Activated CD8-positive, alpha-beta memory T cell treated with anti-CD3 and anti-CD28 coated beads, Interleukin-2, amount 50 U/mL, for 24 hours (primary cell): Measurements from ENCODE around the gene BSG.
"Not testable (repeated sequence)": the region's sequence is repeated elsewhere in the genome, so short reads cannot be mapped to it uniquely, and the experiment has no call there.

ENCODE experiments used
- DNase-seq: peaks from one replicate; pipeline ENCODE4 v3.0.0-alpha.2; 2020; ENCODE audit errors: extremely low read depth

The BSG gene

GRCh38 chr19:572743-573518 lies 535 bp downstream of the BSG start:
- DNase-seq, result no peak

DNA sequence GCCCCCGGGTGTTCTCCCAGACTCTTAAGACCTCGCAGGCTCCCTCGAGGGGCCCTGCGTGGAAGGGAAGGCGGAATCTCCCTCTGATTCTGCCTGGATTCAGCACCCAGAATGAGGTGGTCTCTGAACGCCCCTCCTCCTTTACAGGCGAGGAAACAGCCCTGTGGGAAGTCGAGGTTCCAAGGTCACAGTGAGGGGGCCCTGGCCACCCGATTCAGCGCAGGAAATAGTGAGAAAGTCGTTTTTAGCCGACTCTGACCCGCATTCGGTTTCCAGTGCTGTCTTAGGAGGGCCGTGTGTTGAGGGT lies 1.1 kb downstream of the BSG start:
- no peak for DNase-seq

DNA sequence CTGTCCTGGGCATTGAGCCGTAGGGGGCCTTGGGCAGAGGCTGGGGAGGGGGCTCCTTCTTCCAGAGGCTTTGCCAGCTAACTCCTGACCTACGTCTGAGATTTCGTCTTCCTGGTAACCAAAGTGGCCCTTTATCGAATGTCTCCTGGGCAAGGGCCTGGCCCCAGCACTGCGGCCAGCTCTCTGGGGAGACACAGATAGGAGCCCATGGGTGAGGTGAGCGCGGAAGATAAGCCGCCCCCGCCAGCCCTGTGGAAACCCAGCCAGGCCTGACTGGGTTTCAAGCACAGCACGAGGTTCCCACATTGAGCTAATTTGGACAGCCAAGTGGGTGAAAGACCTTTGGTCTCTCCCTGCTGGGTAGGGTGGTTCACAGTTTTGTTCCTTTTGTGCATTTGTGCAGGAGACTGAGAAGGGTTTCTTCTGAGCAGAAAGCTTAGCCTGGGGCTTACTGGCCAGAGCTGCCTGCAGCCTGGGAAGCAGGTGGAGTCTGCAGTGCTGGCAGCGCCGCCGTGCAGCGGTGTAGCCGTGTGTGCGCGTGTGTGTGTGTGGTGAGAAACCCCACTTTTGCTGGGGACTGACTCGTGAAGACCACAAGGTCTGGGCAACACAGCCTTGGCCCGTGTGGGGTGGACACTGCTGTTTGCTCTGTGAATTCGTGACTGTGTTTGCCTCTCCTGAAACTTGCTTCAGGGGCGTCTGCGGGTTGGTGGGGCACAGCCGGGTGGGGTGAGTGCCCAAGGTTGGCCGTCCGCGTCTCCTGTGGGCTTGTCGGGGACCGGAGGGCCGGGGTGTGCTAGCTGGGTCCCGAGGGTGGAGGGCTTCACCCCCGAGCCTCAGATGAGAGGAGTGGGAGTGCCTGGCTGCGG lies 2.5 kb downstream of the BSG start:
- DNase-seq, result no peak

GRCh38 chr19:575527-576506 lies 3.4 kb downstream of the BSG start:
- no peak for DNase-seq

GRCh38 chr19:576768-577438 lies 4.5 kb downstream of the BSG start:
- DNase-seq, result no peak

- DNase-seq, result no peak
These were observed 5.3 kb downstream of the BSG start for GRCh38 chr19:577439-578392.

DNA sequence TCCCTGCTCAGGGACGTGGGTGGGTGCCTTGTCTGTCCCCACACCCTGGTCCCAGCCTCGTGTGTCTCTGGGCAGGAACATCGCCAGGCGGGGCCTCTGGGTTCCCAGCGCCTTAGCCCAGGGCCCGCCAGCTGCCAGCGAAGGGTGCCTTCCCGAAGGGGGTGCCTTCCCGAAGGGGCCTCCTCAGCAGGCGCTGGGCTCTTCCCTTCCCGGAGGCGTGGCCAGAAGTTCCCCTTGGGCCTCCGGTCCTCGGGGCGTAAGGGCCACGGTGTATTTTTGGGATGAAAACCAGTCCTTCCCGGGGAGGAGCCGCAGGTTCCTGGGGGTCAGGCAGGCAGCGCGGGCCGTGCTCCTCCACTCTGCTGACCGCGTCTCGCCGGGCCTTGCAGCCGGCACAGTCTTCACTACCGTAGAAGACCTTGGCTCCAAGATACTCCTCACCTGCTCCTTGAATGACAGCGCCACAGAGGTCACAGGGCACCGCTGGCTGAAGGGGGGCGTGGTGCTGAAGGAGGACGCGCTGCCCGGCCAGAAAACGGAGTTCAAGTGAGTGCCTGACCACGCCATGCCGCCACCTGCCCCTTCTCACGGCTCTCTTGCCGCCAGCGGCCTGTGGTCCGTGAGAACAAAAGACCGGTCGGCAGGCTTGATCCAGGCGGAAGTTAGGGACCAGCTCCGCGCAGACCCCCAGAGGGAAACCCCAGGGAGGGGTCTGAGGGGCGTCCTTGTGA lies 6.9 kb downstream of the BSG start:
- no peak for DNase-seq

DNA sequence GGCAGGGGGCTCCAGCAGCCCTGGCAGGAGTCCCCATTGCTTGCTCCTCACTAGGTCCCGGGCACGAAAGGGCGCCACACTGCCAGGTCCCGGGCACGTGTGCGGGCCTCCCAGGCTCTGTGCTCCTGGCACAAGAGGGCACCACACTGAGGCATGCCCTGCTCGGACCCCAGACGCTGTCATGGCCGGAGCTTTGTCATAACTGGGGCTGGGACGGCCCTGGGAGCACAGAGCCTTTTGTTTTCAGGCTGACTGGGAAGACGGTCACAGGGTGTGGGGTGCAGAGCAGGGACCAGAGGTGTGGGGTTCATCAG lies 7.4 kb downstream of the BSG start:
- no peak for DNase-seq

- no peak for DNase-seq
These were observed 8.0 kb downstream of the BSG start for GRCh38 chr19:580274-580835.

DNA sequence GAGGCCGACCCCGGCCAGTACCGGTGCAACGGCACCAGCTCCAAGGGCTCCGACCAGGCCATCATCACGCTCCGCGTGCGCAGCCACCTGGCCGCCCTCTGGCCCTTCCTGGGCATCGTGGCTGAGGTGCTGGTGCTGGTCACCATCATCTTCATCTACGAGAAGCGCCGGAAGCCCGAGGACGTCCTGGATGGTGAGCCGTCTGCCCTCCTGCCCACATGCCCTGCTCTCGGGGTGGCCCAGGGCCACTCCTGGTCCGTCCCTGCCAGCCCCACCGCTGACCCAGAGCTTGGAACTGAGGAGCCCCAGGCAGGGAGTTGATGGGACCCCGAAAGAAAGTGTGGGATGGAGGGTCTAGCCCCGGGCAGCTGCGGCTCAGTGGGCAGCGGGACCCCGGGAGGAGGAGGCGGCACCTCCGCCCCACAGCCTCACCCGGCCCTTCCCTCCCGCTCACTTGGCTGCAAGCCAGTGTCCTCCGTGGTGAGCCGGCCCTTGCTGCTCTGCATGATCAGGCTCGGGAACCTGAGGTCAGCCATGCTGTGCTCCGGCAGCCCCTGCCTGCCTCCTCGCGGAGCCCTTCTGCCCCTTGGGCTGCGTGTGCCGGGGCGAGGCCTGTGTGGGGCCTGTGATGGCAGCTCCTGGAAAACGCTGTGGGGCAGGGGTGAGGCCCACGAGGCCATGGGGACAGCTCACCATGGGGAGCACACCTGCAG lies 9.2 kb downstream of the BSG start:
- DNase-seq, result no peak

GRCh38 chr19:582497-583197 lies 10.3 kb downstream of the BSG start:
- no peak for DNase-seq

GRCh38 chr19:583198-583967 lies 11.0 kb downstream of the BSG start:
- DNase-seq, result no peak

- DNase-seq, result no peak
These were observed 11.5 kb downstream of the BSG start for GRCh38 chr19:583968-584239.

DNA sequence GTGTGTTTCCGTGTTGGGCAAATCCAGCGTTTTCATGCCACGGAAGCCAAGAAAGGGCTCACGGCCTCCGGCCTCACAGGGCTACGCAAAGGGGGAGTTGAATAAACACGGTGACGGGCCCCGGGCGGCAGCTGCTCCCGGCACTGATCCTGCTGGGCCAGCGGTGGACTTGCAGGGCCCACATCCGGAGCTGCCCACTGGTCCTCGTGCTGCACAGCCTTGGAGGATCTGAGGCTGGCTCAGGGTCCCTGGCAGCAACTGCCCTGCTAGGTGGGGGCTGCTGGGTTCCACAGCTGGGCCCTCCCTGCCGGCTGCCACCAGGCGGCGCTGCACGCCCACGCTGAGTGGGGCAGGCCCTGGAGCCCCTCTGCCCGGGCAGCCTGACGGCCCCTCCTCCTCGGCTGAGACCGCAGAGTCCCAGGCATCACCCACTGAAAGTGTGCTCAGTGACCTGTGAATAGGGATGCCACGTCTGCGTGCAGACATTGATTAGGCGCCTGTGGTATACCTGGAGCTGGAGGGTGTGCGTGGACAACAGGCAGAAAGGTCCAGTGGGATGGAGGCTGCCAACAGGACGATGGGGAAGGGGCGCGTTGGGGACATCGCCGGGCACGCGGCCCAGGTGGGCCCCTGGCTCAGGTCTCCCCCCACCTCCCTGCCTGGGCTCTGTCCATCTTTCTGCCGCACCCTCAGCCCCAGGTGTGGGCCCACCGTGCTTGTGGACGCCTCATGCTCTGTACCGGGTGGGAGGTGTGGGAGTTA lies 12.0 kb downstream of the BSG start:
- DNase-seq, result no peak

DNA sequence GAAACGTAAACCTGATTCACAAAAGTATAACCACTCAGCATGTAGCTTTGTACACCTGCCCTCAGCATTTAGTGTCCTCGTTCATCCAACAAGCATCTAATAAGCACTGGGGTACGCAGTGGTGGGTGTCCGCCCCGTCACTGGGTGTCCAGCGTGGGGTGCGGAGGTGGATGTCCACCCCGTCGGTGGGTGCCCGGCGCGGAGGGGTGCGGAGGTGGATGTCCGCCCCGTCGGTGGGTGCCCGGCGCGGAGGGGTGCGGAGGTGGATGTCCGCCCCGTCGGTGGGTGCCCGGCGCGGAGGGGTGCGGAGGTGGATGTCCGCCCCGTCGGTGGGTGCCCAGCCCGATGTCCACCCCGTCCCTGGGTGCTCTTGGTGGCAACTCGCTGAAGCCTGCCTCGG lies 12.8 kb downstream of the BSG start:
- DNase-seq, result not testable (repeated sequence)

DNA sequence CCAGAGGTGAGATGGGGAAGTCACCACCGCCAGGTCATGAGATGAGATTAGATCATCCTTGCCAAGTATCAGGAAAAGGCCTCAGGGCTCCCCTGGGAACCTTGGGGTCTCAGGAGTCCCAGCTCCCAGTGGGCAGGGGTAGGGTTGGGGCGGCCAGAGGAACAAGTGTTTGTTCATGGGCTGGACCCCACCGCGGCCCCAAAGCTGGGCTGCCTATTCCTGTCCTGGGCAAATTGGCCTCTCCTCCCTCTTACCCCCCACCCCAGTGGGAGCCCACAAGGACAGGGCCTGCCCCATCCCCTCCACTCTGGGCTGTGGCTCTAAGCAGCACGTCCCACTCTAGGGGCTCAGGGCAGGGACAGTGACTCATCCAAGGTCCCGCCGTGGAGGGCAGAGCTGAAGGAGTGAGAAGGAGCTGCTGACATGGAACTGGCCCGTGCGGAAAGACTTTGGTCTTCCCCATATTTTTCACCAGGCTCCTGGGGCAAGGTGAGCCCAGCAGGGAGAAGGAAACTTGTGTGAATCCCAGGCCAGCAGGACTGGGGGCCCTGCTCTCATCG lies 13.2 kb downstream of the BSG start:
- no peak for DNase-seq
